ENCODE measurements around the gene MOCOS. TPM values are rescaled to one million over a fixed set of nuclear protein-coding genes. Genes with fewer than 3 reads are reported as not detected.

The MOCOS gene
- total RNA-seq, 2 experiments from 2014 or later, result not detected

DNA sequence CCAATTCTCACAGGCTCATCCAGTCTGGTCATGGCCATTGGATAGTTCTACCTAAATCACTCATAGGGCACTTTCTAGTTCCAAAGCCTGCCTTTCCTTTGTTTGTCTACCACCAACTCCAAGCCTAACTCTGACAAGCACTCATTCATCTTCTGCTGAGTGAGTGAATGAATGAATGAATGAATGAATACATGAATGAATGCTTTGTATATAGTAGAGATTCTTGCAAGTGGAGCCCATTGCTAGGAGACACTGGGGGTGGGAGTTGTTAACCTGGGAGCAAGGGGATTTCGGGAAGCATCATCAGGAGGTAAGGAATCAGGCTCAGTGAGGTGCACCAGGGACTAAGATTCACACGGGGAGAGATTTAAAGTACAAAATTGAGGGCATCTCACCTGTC lies 3.3 kb upstream of the MOCOS start:
- no peaks in the 10 kb centered on the region for H3K79me2 ChIP-seq (ENCODE audit: insufficient read depth, low read depth, low read length)
- H3K4me3 ChIP-seq (ENCODE audit: low read depth, low read length, poor library complexity, severe bottlenecking), result no peak overlapping the region
- peaks cover 8% of the 10 kb centered on the region for H3K4me1 ChIP-seq (ENCODE audit: insufficient read depth, low read length, poor library complexity, severe bottlenecking)
- DNase-seq (ENCODE audit: low spot score), result no peak
- no peak for TF ChIP-seq EZH2phosphoT487 (IDR thresholded peaks at IDR 0.05; ENCODE audit: borderline replicate concordance, low read depth, low read length)
- TF ChIP-seq, protein P1, sequence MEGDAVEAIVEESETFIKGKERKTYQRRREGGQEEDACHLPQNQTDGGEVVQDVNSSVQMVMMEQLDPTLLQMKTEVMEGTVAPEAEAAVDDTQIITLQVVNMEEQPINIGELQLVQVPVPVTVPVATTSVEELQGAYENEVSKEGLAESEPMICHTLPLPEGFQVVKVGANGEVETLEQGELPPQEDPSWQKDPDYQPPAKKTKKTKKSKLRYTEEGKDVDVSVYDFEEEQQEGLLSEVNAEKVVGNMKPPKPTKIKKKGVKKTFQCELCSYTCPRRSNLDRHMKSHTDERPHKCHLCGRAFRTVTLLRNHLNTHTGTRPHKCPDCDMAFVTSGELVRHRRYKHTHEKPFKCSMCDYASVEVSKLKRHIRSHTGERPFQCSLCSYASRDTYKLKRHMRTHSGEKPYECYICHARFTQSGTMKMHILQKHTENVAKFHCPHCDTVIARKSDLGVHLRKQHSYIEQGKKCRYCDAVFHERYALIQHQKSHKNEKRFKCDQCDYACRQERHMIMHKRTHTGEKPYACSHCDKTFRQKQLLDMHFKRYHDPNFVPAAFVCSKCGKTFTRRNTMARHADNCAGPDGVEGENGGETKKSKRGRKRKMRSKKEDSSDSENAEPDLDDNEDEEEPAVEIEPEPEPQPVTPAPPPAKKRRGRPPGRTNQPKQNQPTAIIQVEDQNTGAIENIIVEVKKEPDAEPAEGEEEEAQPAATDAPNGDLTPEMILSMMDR (conservative IDR thresholded peaks at IDR 0.05; ENCODE audit: low read length), result no peak
- intact Hi-C loops (cut with micrococcal nuclease; ENCODE audit: unreplicated experiment), result no loop called here
- H3K4me2 ChIP-seq (ENCODE audit: low read length), result no peak overlapping the region
- no peak overlapping the region for H3K27ac ChIP-seq (ENCODE audit: low read depth, low read length, poor library complexity, severe bottlenecking)
- no peaks in the 10 kb centered on the region for H4K20me1 ChIP-seq (ENCODE audit: insufficient read depth, low read length)
- no TSS peak for BruUV-seq (replicated peaks)
- CTCF ChIA-PET (ENCODE audit: unreplicated experiment), result no interaction called here
- no peak overlapping the region for H2AFZ ChIP-seq (ENCODE audit: low read length)
- no peaks in the 10 kb centered on the region for H3K9me2 ChIP-seq (ENCODE audit: insufficient read depth, low read length)
- POLR2A ChIA-PET, result no interaction called here
- no peaks in the 10 kb centered on the region for H3K36me3 ChIP-seq (ENCODE audit: insufficient read depth, low read length)
- no peaks in the 10 kb centered on the region for H3K9me3 ChIP-seq (ENCODE audit: low read length)

DNA sequence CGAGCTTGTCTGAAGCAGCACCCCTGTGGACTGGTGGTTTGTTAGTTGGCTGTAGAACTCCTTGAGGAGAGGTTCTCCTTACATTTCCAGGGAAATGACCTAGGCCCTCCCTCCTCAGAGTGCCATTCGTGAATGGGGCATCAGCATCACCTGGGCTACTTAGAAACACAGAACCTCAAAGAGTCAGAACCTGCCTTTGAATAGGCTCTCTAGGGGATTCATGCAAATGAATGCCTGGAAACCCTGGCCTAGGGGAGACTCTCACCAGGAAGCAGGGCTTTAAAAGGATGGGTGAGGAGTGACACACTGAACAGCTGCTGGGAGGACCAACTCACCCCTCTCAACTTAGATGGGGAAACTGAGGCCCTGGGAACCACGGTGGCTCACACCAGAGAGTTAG lies 2.1 kb upstream of the MOCOS start:
- intact Hi-C loops (cut with micrococcal nuclease; ENCODE audit: unreplicated experiment), result no loop called here
- no peak overlapping the region for H3K4me2 ChIP-seq (ENCODE audit: low read length)
- CTCF ChIA-PET (ENCODE audit: unreplicated experiment), result no interaction called here

DNA sequence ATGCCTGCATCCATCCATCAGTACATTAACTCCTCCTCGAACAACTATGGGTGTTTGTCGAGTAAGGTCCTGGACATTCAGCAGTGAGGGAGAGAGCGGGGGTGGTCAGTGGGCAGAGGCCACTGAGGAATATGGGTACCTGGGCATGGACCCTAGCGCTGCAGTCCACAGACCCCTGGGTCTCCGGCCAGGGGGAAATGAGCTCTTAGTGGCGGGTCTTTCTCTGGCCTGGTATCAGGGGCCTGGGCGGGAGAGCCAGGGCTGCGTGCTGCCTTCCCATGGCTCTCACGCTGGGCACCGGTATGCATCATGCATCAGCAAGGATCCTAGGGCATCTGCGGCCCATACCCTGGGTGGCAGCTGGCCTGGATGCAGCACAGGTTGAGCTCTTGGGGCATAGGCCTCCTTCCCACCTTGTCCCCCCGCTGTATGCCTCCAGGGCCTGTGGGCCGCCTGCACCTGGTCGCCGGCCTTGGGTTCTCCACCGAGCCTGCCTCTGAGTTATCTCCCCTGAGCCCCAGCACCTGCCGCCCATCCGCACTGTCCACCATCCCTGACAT lies 1.3 kb upstream of the MOCOS start:
- no peak overlapping the region for H2AFZ ChIP-seq (ENCODE audit: low read length)
- TF ChIP-seq, protein P1 (conservative IDR thresholded peaks at IDR 0.05; ENCODE audit: low read length), result no peak
- TF ChIP-seq EZH2phosphoT487 (IDR thresholded peaks at IDR 0.05; ENCODE audit: borderline replicate concordance, low read depth, low read length), result no peak
- DNase-seq (ENCODE audit: low spot score), result no peak
- no TSS peak for BruUV-seq (replicated peaks)
- no peaks in the 10 kb centered on the region for H4K20me1 ChIP-seq (ENCODE audit: insufficient read depth, low read length)
- no peaks in the 10 kb centered on the region for H3K79me2 ChIP-seq (ENCODE audit: insufficient read depth, low read depth, low read length)
- intact Hi-C loops (cut with micrococcal nuclease; ENCODE audit: unreplicated experiment), result no loop called here
- ChIA-PET POLR2A (no interaction called here), CTCF (ENCODE audit: unreplicated experiment) (no interaction called here)
- no peaks in the 10 kb centered on the region for H3K4me1 ChIP-seq (ENCODE audit: insufficient read depth, low read length, poor library complexity, severe bottlenecking)
- no peaks in the 10 kb centered on the region for H3K9me3 ChIP-seq (ENCODE audit: low read length)
- no peak overlapping the region for H3K27ac ChIP-seq (ENCODE audit: low read depth, low read length, poor library complexity, severe bottlenecking)
- no peak overlapping the region for H3K4me2 ChIP-seq (ENCODE audit: low read length)
- H3K9me2 ChIP-seq (ENCODE audit: insufficient read depth, low read length), result no peaks in the 10 kb centered on the region
- no peak overlapping the region for H3K4me3 ChIP-seq (ENCODE audit: low read depth, low read length, poor library complexity, severe bottlenecking)
- H3K36me3 ChIP-seq (ENCODE audit: insufficient read depth, low read length), result no peaks in the 10 kb centered on the region

More for the DNA sequence above, 2.1 kb upstream of the MOCOS start:
- DNase-seq (ENCODE audit: low spot score), result no peak
- Histone ChIP-seq H3K4me3 (ENCODE audit: low read depth, low read length, poor library complexity, severe bottlenecking) (no peak overlapping the region), H4K20me1 (ENCODE audit: insufficient read depth, low read length) (no peaks in the 10 kb centered on the region), H3K4me1 (ENCODE audit: insufficient read depth, low read length, poor library complexity, severe bottlenecking) (no peaks in the 10 kb centered on the region), H2AFZ (ENCODE audit: low read length) (no peak overlapping the region), H3K36me3 (ENCODE audit: insufficient read depth, low read length) (no peaks in the 10 kb centered on the region), H3K9me2 (ENCODE audit: insufficient read depth, low read length) (no peaks in the 10 kb centered on the region), H3K79me2 (ENCODE audit: insufficient read depth, low read depth, low read length) (no peaks in the 10 kb centered on the region), H3K27ac (ENCODE audit: low read depth, low read length, poor library complexity, severe bottlenecking) (no peak overlapping the region), H3K9me3 (ENCODE audit: low read length) (no peaks in the 10 kb centered on the region)
- POLR2A ChIA-PET, result no interaction called here
- TF ChIP-seq EZH2phosphoT487 (IDR thresholded peaks at IDR 0.05; ENCODE audit: borderline replicate concordance, low read depth, low read length), result no peak
- TF ChIP-seq, protein P1 (conservative IDR thresholded peaks at IDR 0.05; ENCODE audit: low read length), result no peak
- BruUV-seq (replicated peaks), result no TSS peak
